Lung (tissue), 12 donors: ENCODE measurements around the gene STRIP2. TPM values are rescaled to one million over a fixed set of nuclear protein-coding genes. Genes with fewer than 3 reads are reported as not detected.
A peak's percentile ranks its signal among the peaks of the same experiment; 100 is the strongest.
"Not testable (repeated sequence)": the region's sequence is repeated elsewhere in the genome, so short reads cannot be mapped to it uniquely, and the experiment has no call there.

Experiments used
- ATAC-seq: fragments of 200-7000 bp; cut with Tn5 transposase; one replicate; pipeline ENCODE4 v1.9.1; 2020; ENCODE audit warnings: moderate number of reproducible peaks; ENCODE audit not compliant: insufficient read depth, low FRiP score
- DNase-seq, 3 donors: peaks; one replicate each; pipeline ENCODE4 v3.0.0-alpha.2; 2013 to 2017
- H3K27ac ChIP-seq, 2 donors: one replicate each; pipeline ENCODE4 v1.5.1; 2013; ENCODE audit warnings: mild to moderate bottlenecking in 2 of 2, moderate library complexity in 2 of 2, control low read depth in 1 of 2, inconsistent platforms in 1 of 2, low read depth in 1 of 2, low read length in 1 of 2
- H3K27me3 ChIP-seq, 3 donors: one replicate each; pipeline ENCODE4 v1.5.1; 2013; ENCODE audit warnings: low read length in 2 of 3; ENCODE audit not compliant: control insufficient read depth in 3 of 3, insufficient read depth in 3 of 3
- H3K36me3 ChIP-seq, 4 donors: one replicate each; pipeline ENCODE4 v1.5.1; 2013; ENCODE audit warnings: low read length in 4 of 4, mild to moderate bottlenecking in 1 of 4, moderate library complexity in 1 of 4; ENCODE audit not compliant: control insufficient read depth in 4 of 4, insufficient read depth in 4 of 4
- H3K4me1 ChIP-seq, 5 donors: one replicate each; pipeline ENCODE4 v1.5.1; 2013; ENCODE audit warnings: low read length in 5 of 5, mild to moderate bottlenecking in 2 of 5, moderate library complexity in 1 of 5; ENCODE audit not compliant: control insufficient read depth in 5 of 5, insufficient read depth in 5 of 5
- H3K4me3 ChIP-seq: one replicate; pipeline ENCODE4 v1.5.1; 2013; ENCODE audit warnings: mild to moderate bottlenecking, control low read depth, moderate library complexity
- H3K9ac ChIP-seq, 2 donors: one replicate each; pipeline ENCODE4 v1.5.1; 2013; ENCODE audit warnings: low read length in 2 of 2, control low read depth in 1 of 2; ENCODE audit not compliant: insufficient read depth in 1 of 2
- H3K9me3 ChIP-seq, 4 donors: one replicate each; pipeline ENCODE4 v1.5.1; 2013; ENCODE audit warnings: low read length in 3 of 4, mild to moderate bottlenecking in 1 of 4, moderate library complexity in 1 of 4; ENCODE audit not compliant: control insufficient read depth in 4 of 4, insufficient read depth in 3 of 4
- CTCF ChIP-seq: IDR thresholded peaks from 2 replicates; pipeline ENCODE4 v1.5.1; 2012; ENCODE audit warnings: mild to moderate bottlenecking; ENCODE audit errors: control extremely low read depth, extremely low read depth
- WGBS, 2 donors: extraction: QIAGEN DNeasy Blood & Tissue Kit; methylation state at CpG; one replicate each; pipeline ENCODE4 v1.1.7; 2013; 5-methylcytosine and 5-hydroxymethylcytosine counted together
- polyA plus RNA-seq, 2 donors: library from polyadenylated mRNA; stranded (reverse); fragments of 200-250 nt; gene quantifications; one replicate each; pipeline ENCODE4 v1.2.1, GENCODE V29; 2013
- total RNA-seq, 2 donors: library from RNA; depleted of rRNA in 1 of 2; stranded (reverse); fragments of >200 nt in 1 of 2; gene quantifications; one replicate each; pipeline ENCODE4 v1.2.1, GENCODE V29; 2014 to 2021
- donor health status: control.
- donor health status: control.
- donor health status: Bipolar disorder and iron deficiency.
- donor health status: healthy.
- donor health status: DM: yes; HTN: yes; CAD: no.

Gene STRIP2
- total and polyA plus RNA-seq, 4 donors: 1.1 to 2.1 (median 1.7) TPM

DNA sequence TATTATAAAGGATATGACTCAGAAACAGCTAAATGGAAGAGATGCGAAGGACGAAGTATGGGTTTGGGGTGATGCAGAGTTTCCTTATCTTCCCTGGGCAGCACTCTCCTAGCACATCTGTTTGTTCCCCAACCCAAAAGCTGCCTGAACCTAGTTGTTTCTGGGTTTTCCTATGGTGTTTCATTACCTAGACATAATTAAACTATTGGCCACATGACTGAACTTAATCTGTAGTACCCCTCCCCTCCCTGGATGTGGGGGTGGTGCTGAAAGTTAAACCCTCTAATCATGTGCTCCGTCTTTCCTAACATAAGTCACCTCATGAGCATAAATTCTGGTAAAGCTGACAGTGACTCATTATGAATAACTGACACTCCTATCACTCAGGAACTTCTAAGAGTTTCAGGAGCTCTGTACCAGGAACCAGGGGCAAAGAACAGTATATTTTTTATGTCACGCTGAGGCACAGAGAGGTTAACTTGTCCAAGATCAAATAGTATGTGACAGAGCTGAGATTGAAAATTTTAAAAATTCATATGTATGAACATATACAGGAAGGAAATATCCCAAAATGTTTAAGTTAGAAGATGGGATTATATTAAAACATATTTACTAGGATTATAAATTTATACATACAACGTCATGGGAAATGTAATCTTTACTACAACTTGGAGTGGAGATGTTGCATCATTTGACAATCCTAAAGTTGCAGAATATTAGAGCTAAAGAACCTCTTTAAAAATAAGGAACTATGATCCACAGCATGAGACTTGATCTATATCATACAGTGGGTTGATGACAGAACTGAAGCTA is 4.8 kb downstream of the STRIP2 start:
- 61 to 78% methylated on average over 5 of the region's 5 CpGs for WGBS, 2 donors
- H3K9ac ChIP-seq: no peak overlapping the region

GRCh38 chr7:129439963-129440625 is 5.9 kb downstream of the STRIP2 start:
- H3K27ac ChIP-seq: peak overlapping the region in 1 of 2 donors; percentile 86
- H3K36me3 ChIP-seq: no peaks in the 10 kb centered on the region
- H3K27me3 ChIP-seq: peaks cover 0 to 5% (median 0%) of the 10 kb centered on the region in 3 donors
- H3K9me3 ChIP-seq: no peaks in the 10 kb centered on the region
- H3K4me1 ChIP-seq: peaks cover 0 to 15% (median 0%) of the 10 kb centered on the region in 5 donors
- H3K4me3 ChIP-seq: no peak overlapping the region
- DNase-seq (no peak), ATAC-seq (no peak)
- no peak for TF ChIP-seq CTCF
- no peak overlapping the region for H3K9ac ChIP-seq
- 93 to 96% methylated on average over 3 of the region's 3 CpGs for WGBS, 2 donors

More for the DNA sequence above, 4.8 kb downstream of the STRIP2 start:
- no peak for TF ChIP-seq CTCF
- no peak overlapping the region for H3K4me3 ChIP-seq
- H3K9me3 ChIP-seq: no peaks in the 10 kb centered on the region
- peak overlapping the region in 1 of 2 donors; percentile 86 for H3K27ac ChIP-seq
- peaks cover 0 to 15% (median 0%) of the 10 kb centered on the region in 5 donors for H3K4me1 ChIP-seq
- H3K27me3 ChIP-seq: peaks cover 0 to 5% (median 0%) of the 10 kb centered on the region in 3 donors
- H3K36me3 ChIP-seq: no peaks in the 10 kb centered on the region
- DNase-seq (no peak), ATAC-seq (no peak)

DNA sequence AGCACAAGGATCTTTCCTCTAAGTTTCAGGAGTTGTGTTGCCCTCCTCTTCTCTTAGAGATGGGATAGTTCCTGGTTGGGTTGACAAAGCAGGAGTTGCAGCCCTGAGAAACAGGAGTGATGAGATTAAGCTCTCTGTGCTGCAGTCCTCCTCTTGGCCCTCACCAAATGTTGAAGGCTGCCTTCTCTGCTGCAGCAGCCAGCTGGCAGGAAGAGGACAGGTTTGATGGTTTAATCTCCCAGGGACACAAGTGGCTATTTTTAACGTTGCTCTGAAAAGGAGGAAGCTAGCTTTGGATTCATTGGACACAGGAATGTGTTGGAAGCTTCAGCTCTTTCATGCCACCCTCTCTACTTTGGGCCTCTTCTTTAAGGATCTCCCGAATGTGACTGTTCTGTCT is 9.4 kb downstream of the STRIP2 start:
- Histone ChIP-seq H3K36me3 (peaks cover 0 to 1% (median 0%) of the 10 kb centered on the region in 4 donors), H3K9ac (no peak overlapping the region), H3K9me3 (peaks cover 0 to 8% (median 1%) of the 10 kb centered on the region in 4 donors), H3K27ac (peak overlapping the region in 1 of 2 donors; percentile 81), H3K4me3 (no peak overlapping the region), H3K4me1 (peaks cover 0 to 15% (median 0%) of the 10 kb centered on the region in 5 donors), H3K27me3 (no peaks in the 10 kb centered on the region)
- 40 to 44% methylated on average over 2 of the region's 2 CpGs for WGBS, 2 donors
- DNase-seq (no peak), ATAC-seq (no peak)
- no peak for TF ChIP-seq CTCF

DNA sequence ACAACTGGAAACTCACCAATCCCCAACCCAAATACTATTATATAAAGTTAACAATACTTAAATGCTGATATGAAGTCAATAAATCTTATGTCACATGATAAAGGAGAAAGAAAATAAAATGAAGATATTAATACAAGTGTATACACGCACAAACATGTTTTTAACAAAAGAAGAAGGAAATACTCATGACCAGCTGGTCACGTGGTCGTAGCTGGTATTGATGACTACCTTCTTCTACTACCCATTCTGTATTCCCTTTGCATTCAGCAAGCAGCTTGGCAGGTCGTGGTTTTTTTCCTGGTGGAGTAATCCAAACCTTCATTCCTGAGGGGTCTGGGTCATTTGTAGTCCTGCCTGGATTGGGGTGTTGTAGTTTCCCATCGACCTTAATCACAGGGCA is 10.5 kb downstream of the STRIP2 start:
- H3K27me3 ChIP-seq, H3K4me3 ChIP-seq: not testable (repeated sequence)
- 84 to 89% methylated on average over 5 of the region's 5 CpGs for WGBS, 2 donors

GRCh38 chr7:129446925-129447324 is 12.7 kb downstream of the STRIP2 start:
- H3K27ac ChIP-seq, H3K36me3 ChIP-seq, ATAC-seq, H3K27me3 ChIP-seq, H3K4me3 ChIP-seq, H3K9ac ChIP-seq, DNase-seq: not testable (repeated sequence)
- Histone ChIP-seq H3K9me3 (peaks cover 0 to 12% (median 3%) of the 10 kb centered on the region in 4 donors), H3K4me1 (peaks cover 0 to 11% (median 0%) of the 10 kb centered on the region in 5 donors)
- WGBS, 2 donors: 50 to 81% methylated on average over 2 of the region's 2 CpGs

More for the DNA sequence above, 10.5 kb downstream of the STRIP2 start:
- H3K36me3 ChIP-seq, DNase-seq, H3K9ac ChIP-seq, ATAC-seq, H3K27ac ChIP-seq: not testable (repeated sequence)
- H3K4me1 ChIP-seq: peaks cover 0 to 12% (median 0%) of the 10 kb centered on the region in 5 donors
- H3K9me3 ChIP-seq: peaks cover 0 to 12% (median 3%) of the 10 kb centered on the region in 4 donors

DNA sequence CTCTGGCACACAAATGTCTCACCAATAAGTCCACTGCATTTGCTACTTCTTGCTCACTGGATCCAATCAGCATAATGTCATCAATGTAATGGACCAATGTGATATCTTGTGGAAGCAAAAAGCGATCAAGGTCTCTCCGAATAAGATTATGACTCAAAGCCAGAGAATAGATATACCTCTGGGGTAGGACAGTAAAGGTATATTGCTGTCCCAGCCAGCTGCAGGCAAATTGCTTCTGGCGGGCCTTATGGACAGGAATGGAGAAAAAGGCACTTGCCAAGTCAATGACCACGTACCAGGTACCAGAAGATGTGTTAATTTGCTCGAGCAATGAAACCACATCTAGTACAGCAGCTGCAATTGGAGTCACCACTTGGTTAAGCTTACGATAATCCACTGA is 13.2 kb downstream of the STRIP2 start:
- not testable (repeated sequence) for H3K9ac ChIP-seq, DNase-seq, H3K27ac ChIP-seq, ATAC-seq, H3K27me3 ChIP-seq, H3K4me3 ChIP-seq, H3K36me3 ChIP-seq
- Histone ChIP-seq H3K4me1 (peaks cover 0 to 12% (median 0%) of the 10 kb centered on the region in 5 donors), H3K9me3 (peaks cover 0 to 12% (median 3%) of the 10 kb centered on the region in 4 donors)
- WGBS, 2 donors: 98% methylated on average over 6 of the region's 6 CpGs
